GM23248 (cell line): Measurements from ENCODE around the gene MTA2. TPM values are rescaled to one million over a fixed set of nuclear protein-coding genes. Genes with fewer than 3 reads are reported as not detected.
A peak's percentile ranks its signal among the peaks of the same experiment; 100 is the strongest.
"Not testable (repeated sequence)": the region's sequence is repeated elsewhere in the genome, so short reads cannot be mapped to it uniquely, and the experiment has no call there.

Experiments
- DNase-seq: peaks from one replicate; pipeline ENCODE4 v3.0.0-alpha.2; 2015
- H2AFZ ChIP-seq: fragments of 200-600 bp; sonication (generic); 2 replicates; pipeline ENCODE4 v1.6.1; 2016; ENCODE audit warnings: antibody characterized with exemption
- H3F3A ChIP-seq: fragments of 200-600 bp; sonication (generic); 2 replicates; pipeline ENCODE4 v1.6.1; 2016; ENCODE audit warnings: mild to moderate bottlenecking, antibody characterized with exemption, mixed run types; ENCODE audit not compliant: insufficient read depth
- H3K27ac ChIP-seq: fragments of 200-600 bp; sonication (generic); 2 replicates; pipeline ENCODE4 v1.5.1; 2016; ENCODE audit warnings: mild to moderate bottlenecking
- H3K27me3 ChIP-seq: fragments of 200-600 bp; sonication (generic); replicated peaks from 2 replicates; pipeline ENCODE4 v1.6.1; 2016; ENCODE audit warnings: mild to moderate bottlenecking; ENCODE audit not compliant: insufficient read depth
- H3K36me3 ChIP-seq: fragments of 200-600 bp; sonication (generic); 2 replicates; pipeline ENCODE4 v1.6.1; 2016; ENCODE audit warnings: low read depth, mild to moderate bottlenecking
- H3K4me1 ChIP-seq: fragments of 200-600 bp; sonication (generic); 2 replicates; pipeline ENCODE4 v1.6.1; 2016; ENCODE audit warnings: mild to moderate bottlenecking; ENCODE audit not compliant: insufficient read depth
- H3K4me2 ChIP-seq: fragments of 200-600 bp; sonication (generic); one replicate; pipeline ENCODE4 v1.6.1; 2016; ENCODE audit warnings: mild to moderate bottlenecking; ENCODE audit not compliant: unreplicated experiment
- H3K4me3 ChIP-seq: fragments of 200-600 bp; sonication (generic); 2 replicates; pipeline ENCODE4 v1.5.1; 2016; ENCODE audit warnings: mild to moderate bottlenecking
- H3K79me2 ChIP-seq: fragments of 200-600 bp; sonication (generic); 2 replicates; pipeline ENCODE4 v1.6.1; 2016; ENCODE audit warnings: mild to moderate bottlenecking; ENCODE audit not compliant: insufficient read depth
- H3K9ac ChIP-seq: fragments of 200-600 bp; sonication (generic); 2 replicates; pipeline ENCODE4 v1.6.1; 2016; ENCODE audit warnings: mild to moderate bottlenecking
- H3K9me2 ChIP-seq: fragments of 200-600 bp; sonication (generic); 2 replicates; pipeline ENCODE4 v1.6.1; 2016; ENCODE audit warnings: mixed run types, mild to moderate bottlenecking, moderate library complexity; ENCODE audit not compliant: insufficient read depth
- H3K9me3 ChIP-seq: fragments of 200-600 bp; sonication (generic); one replicate; pipeline ENCODE4 v1.6.1; 2017; ENCODE audit warnings: low read depth
- H4K20me1 ChIP-seq: fragments of 200-600 bp; sonication (generic); 2 replicates; pipeline ENCODE4 v1.6.0; 2016; ENCODE audit not compliant: insufficient read depth
- EZH2 ChIP-seq: fragments of 200-600 bp; sonication (generic); IDR thresholded peaks from 2 replicates; pipeline ENCODE4 v1.6.1; 2018; ENCODE audit warnings: antibody characterized with exemption, mild to moderate bottlenecking; ENCODE audit not compliant: insufficient read depth, poor library complexity, severe bottlenecking
- EZH2phosphoT487 ChIP-seq: fragments of 200-600 bp; sonication (generic); IDR thresholded peaks from 2 replicates; pipeline ENCODE4 v1.6.1; 2018; ENCODE audit warnings: antibody characterized with exemption, moderate library complexity, mild to moderate bottlenecking, low read depth; ENCODE audit not compliant: insufficient read depth
- WGBS, 2 experiments: methylation state at CpG; one replicate each; pipeline ENCODE4 v1.1.6; 2015 to 2017; ENCODE audit warnings: low lambda C conversion rate in 2 of 2, low coverage in 1 of 2; ENCODE audit errors: missing lambda C conversion rate in 2 of 2; 5-methylcytosine and 5-hydroxymethylcytosine counted together
- in situ Hi-C: fragments of 300-500 bp; cut with MboI; formaldehyde crosslinking; loops from 2 replicates; pipeline ENCODE4 v1.15.0; 2020
- polyA plus RNA-seq: library from polyadenylated mRNA; unstranded; fragments of >200 nt; fragmentation: Nextera tagmentation; extraction: Ambion mirVana; gene quantifications from 2 replicates; pipeline ENCODE4 v1.2.1, GENCODE V29; 2016
- total RNA-seq: library from RNA; depleted of rRNA; stranded (reverse); fragments of >200 nt; shearing (Covaris generic); gene quantifications from 2 replicates; pipeline ENCODE4 v1.2.3, GENCODE V29; 2014

Gene MTA2
- total and polyA plus RNA-seq, 2 experiments from 2014 or later = 28.9 to 98.8 TPM

DNA sequence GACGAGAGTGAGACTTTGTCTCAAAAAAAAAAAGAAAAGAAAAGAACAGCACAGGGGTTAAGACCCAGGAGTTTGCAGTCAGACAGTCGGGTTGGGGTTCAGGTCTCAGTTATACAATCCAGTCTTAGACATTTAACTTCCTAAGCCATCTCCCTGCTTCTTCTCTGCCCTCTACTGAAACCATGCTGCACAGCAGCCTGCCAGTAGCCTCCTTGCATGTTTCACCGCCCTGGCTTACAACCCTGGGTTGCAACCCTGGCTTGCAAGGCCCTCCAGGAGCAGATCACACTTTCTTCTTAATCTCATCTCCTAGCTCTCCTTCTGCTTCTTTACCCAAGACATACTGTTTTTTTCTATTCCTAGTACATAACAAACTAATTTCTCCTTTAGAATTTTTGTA lies 26.0 kb upstream of the MTA2 start:
- Histone ChIP-seq H3K9me2 (no peaks in the 10 kb centered on the region), H3K36me3 (peaks cover 50% of the 10 kb centered on the region; the same call in 1 of the 2 replicates), H3K79me2 (no peaks in the 10 kb centered on the region), H3K4me2 (no peak overlapping the region), H4K20me1 (no peaks in the 10 kb centered on the region), H3K27me3 (no peaks in the 10 kb centered on the region), H2AFZ (no peak overlapping the region), H3K4me3 (no peak overlapping the region), H3K9ac (no peak overlapping the region), H3K4me1 (no peaks in the 10 kb centered on the region), H3K27ac (no peak overlapping the region), H3F3A (peaks cover 48% of the 10 kb centered on the region), H3K9me3 (no peaks in the 10 kb centered on the region)
- in situ Hi-C loops = no loop called here
- 59 to 68% methylated on average over 3 of the region's 3 CpGs for WGBS, 2 experiments
- TF ChIP-seq EZH2 = no peak
- TF ChIP-seq EZH2phosphoT487 = no peak
- DNase-seq = peak; percentile 32

GRCh38 chr11:62622476-62623089 lies 20.9 kb upstream of the MTA2 start:
- Histone ChIP-seq H2AFZ (peak overlapping the region; percentile 57), H4K20me1 (no peaks in the 10 kb centered on the region), H3K79me2 (peaks cover 29% of the 10 kb centered on the region), H3K9me2 (no peaks in the 10 kb centered on the region), H3K4me1 (peaks cover 18% of the 10 kb centered on the region), H3K27ac (peak overlapping the region; percentile 98), H3K27me3 (no peaks in the 10 kb centered on the region), H3K4me3 (peak overlapping the region; percentile 90), H3K9me3 (no peaks in the 10 kb centered on the region), H3K4me2 (peak overlapping the region; percentile 40), H3K36me3 (peaks cover 18% of the 10 kb centered on the region; the same call in 1 of the 2 replicates), H3F3A (peaks cover 62% of the 10 kb centered on the region), H3K9ac (peak overlapping the region; percentile 81)
- WGBS, 2 experiments = 77 to 80% methylated on average over 7 of the region's 7 CpGs
- TF ChIP-seq EZH2 (no peak), EZH2phosphoT487 (no peak)
- DNase-seq = no peak
- in situ Hi-C loops = no loop called here

- no peaks in the 10 kb centered on the region for H3K27me3 ChIP-seq
- peak within 1 kb of the TSS; percentile 90 for H3K4me2 ChIP-seq
- H3K9ac ChIP-seq = peak within 1 kb of the TSS; percentile 81
- TF ChIP-seq EZH2phosphoT487 = no peak
- no peak for TF ChIP-seq EZH2
- in situ Hi-C loops = no loop called here
- H3F3A ChIP-seq = peaks cover 57% of the 10 kb centered on the region
- H3K36me3 ChIP-seq = peaks cover 12% of the 10 kb centered on the region; the same call in 1 of the 2 replicates
- no peaks in the 10 kb centered on the region for H3K9me3 ChIP-seq
- peak within 1 kb of the TSS; percentile 90 for H3K4me3 ChIP-seq
- H4K20me1 ChIP-seq = no peaks in the 10 kb centered on the region
- H3K4me1 ChIP-seq = peaks cover 18% of the 10 kb centered on the region
- WGBS, 2 experiments = 2 to 3% methylated on average over 58 to 65 of the region's 77 CpGs
- H3K27ac ChIP-seq = peak within 1 kb of the TSS; percentile 98
- peak; percentile 99 for DNase-seq
- H3K9me2 ChIP-seq = no peaks in the 10 kb centered on the region
- peaks cover 29% of the 10 kb centered on the region for H3K79me2 ChIP-seq
- H2AFZ ChIP-seq = peak within 1 kb of the TSS; percentile 84
Measured at GRCh38 chr11:62621567-62622470, 20.2 kb upstream of the MTA2 start, which contains the start of gene B3GAT3. TSS of gene B3GAT3 (minus strand) at chr11:62621986. CDS start at chr11:62621947, 39 bp downstream.

DNA sequence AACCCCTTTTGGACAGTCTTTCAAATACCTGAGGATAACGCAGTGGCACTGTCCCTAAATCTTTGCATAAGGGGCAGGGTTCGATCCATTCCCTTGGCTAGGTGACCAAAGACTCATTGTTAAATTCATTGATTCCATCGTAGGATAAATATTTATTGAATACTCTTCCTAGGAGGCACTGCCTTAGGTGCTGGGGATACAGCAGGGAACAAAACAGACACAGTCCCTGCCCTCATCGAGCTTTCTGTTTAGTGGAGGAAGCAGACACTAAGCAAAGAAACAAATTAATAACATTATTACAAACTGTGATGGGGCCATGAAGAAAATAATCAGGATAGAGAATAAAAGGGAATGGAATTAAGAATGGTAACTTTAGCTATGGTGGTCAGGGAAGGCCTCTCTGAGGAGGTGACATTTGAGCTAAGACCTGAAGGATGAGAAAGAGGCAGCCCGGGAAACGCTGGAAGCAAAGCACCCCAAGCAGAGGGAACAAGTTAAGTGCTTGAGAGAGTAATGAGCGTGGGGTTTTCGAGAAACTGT lies 19.4 kb upstream of the MTA2 start:
- TF ChIP-seq EZH2 = no peak
- Histone ChIP-seq H3F3A (peaks cover 50% of the 10 kb centered on the region), H3K27ac (peak overlapping the region; percentile 98), H3K4me1 (peaks cover 18% of the 10 kb centered on the region), H3K36me3 (peaks cover 6% of the 10 kb centered on the region; the same call in 1 of the 2 replicates), H3K9me3 (no peaks in the 10 kb centered on the region), H4K20me1 (no peaks in the 10 kb centered on the region), H3K9me2 (no peaks in the 10 kb centered on the region), H3K4me2 (peak overlapping the region; percentile 90), H2AFZ (peak overlapping the region; percentile 84), H3K4me3 (peak overlapping the region; percentile 90), H3K79me2 (peaks cover 29% of the 10 kb centered on the region), H3K27me3 (no peaks in the 10 kb centered on the region), H3K9ac (peak overlapping the region; percentile 81)
- 28% methylated on average over 8 of the region's 8 CpGs for WGBS, 2 experiments
- no peak for DNase-seq
- in situ Hi-C loops = no loop called here

GRCh38 chr11:62616957-62617356 lies 15.3 kb upstream of the MTA2 start:
- H3K4me3 ChIP-seq, H4K20me1 ChIP-seq, H3K4me2 ChIP-seq, in situ Hi-C loops, DNase-seq, H2AFZ ChIP-seq, H3K9me2 ChIP-seq, H3K36me3 ChIP-seq, H3K9ac ChIP-seq, H3K27me3 ChIP-seq, H3K9me3 ChIP-seq, H3K27ac ChIP-seq: not testable (repeated sequence)
- peaks cover 29% of the 10 kb centered on the region for H3K79me2 ChIP-seq
- peaks cover 20% of the 10 kb centered on the region for H3F3A ChIP-seq
- peaks cover 14% of the 10 kb centered on the region; the same call in 1 of the 2 replicates for H3K4me1 ChIP-seq
- WGBS, 2 experiments = 91 to 93% methylated on average over 13 to 14 of the region's 14 CpGs
